HG03108 (cell line): ENCODE results near the gene CR2.
"Not testable (repeated sequence)": the region's sequence is repeated elsewhere in the genome, so short reads cannot be mapped to it uniquely, and the experiment has no call there.

Source experiments
- ATAC-seq: cut with Tn5 transposase; IDR thresholded peaks from one replicate; pipeline ENCODE4 v1.9.1; 2021; ENCODE audit warnings: moderate library complexity; ENCODE audit not compliant: unreplicated experiment

Gene CR2

DNA sequence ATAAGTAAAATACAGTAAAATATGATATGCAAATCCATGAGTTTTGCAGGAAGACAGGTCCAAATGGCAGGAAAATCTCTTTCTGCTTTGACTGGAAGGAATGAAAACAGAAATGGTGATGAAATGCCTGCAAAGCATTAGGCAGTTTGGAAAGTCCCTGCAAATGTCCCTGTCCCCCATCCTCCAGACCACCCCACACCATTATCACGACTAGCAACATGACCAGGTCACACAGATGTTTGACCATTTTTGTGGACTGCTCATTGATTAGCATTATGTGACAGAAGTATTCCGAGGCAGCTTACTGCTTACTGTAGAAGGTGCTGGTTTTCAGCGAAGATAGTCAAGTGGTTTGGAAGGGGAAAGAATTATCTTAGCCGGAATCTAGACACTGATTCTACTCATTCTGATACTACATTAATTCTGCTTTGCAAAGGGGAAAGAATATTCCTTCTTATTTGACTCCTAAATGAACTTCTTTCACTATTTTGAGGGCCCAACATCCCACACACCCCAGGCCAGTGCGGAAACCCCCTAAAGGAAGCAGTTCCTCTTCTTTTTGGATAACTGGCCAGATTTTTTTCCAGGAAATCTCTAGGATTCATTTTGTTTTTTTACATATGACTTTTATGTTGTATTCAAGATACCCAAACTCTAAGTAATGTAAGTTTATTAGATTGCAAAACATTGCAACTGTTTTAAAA lies 9.5 kb upstream of the CR2 start:
- no peak for ATAC-seq

DNA sequence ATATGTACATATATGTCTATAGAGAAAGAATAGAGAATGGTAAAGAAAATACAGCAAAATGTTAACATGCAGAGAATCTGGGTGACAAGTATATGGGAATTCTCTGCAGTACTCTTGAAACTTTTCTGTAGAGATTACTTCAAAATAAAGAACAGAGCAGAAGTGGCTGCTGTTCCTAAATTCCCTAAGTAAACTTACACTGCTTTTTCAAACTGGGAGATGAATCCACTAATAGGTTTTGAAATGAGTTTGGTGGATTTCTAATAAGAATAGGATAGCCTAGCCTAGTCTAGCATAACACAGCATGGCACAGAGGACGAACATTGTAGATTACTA lies 450 bp upstream of the CR2 start:
- no peak for ATAC-seq

DNA sequence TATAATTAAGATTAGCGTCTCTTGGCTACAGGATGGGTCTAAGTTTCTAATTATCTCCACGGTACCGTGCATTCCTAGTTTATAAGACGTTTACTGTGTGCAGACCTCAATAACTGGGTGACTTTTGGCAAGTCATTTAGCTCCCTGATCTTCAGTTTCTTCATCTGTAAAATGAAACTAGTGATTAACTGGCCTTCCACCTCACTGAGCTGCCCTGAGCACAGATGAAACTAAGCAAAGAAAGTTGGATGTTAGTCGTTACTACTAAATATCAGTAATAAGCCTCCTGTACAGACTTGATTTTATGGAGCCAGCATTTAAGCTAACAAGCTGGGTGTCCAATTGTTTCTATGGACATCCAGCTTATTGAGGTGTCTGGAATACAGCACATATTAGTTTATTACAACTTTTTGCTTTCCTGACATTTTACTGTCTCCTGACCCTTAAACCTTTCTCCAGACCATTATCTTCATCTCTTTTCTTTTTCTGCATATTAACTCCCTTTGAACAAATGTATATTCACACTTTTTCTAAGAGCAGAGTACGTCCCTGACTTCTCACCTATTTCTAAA lies 1.1 kb downstream of the CR2 start:
- ATAC-seq = no peak

DNA sequence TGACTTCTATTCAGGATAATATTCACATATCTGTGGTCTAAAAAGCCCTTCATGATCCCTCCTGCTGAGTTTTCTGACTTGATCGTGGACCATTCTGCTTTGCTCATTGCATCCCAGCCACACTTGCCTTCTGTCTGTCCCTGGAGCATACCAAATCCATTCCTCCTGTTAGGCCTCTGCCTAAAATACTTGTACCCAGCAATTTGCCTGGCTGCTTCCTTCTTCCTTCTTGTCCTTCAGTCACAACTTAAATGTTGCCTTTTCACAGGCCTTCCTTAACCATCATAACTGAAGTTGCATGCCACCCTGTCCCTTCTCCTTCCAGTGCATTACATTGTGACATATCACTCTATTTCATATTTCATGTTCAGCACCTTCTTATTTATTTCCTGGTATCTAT lies 4.3 kb downstream of the CR2 start:
- ATAC-seq = no peak

DNA sequence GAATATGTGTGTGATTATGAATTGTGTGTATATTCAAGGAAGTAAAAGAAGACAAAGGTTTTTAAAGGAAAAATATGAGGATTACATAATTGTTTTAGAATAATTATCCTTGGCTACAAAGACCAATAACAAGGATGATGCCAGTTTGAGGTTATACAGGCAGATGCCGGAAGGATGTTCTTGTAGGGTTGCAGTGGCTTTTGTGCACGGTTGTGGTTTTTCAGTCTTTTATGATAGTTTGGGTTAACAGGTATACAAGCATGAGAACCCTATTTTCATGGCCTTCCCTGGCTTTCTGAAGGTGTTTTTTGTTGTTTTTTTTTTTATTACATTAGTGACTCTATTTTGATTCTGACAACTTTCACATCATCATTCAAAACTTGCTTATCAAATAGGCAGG lies 4.9 kb downstream of the CR2 start:
- ATAC-seq = no peak

DNA sequence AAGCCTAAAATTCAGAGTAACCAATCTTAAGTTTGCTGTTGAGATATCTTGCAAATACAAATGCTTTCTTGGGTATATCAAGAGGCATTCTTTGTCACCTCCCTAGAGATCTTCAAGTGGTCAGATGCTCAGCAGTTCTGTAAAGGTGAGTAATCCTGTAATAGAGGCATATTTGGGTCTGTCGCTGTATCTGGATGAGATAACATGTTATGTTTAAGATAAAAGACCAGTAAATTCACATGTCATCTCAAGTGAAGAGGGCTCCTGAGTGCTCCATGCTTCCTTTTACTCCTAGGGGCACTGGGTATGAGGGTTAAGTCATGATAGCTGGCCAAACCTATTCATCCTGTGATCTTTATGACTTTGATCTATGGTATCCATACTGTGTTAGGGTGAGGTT lies 7.5 kb downstream of the CR2 start:
- ATAC-seq = no peak

DNA sequence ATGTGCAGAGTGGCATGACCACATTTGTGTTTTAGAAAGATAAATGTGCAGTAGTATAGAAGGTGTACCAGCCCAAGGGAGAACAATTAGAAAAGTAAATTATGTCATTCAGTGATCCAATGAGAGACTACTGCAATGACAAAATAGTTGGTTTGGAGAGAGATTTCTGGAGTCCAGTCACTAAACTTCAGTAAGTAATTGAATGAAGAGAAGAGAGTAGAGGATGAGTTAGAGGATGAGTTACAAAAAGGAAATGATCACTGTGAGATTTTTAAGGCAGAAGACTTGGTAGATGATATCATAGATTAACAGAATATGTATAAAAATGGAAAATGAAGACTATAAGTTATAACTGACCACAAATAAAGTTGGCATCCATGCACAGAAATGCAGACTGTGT lies 8.4 kb downstream of the CR2 start:
- ATAC-seq = no peak

DNA sequence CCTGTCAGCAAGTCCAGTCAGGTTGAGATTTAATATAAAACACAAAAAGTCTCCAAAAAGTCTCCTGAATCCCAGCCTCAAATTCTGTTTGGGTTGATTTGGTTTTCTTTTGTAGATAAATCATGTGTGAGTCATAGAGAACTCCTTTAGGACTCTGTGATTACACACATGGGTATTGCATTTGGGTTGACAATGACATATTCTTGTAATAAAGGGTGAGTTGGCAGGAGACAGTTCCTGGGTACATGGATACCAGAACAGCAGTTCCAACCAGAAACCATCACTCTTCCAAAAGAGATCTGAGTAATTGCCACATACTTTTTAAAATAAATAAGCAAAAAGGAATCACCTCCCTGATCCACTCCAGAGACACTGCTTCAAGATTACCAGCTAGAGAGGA lies 8.9 kb downstream of the CR2 start:
- no peak for ATAC-seq

DNA sequence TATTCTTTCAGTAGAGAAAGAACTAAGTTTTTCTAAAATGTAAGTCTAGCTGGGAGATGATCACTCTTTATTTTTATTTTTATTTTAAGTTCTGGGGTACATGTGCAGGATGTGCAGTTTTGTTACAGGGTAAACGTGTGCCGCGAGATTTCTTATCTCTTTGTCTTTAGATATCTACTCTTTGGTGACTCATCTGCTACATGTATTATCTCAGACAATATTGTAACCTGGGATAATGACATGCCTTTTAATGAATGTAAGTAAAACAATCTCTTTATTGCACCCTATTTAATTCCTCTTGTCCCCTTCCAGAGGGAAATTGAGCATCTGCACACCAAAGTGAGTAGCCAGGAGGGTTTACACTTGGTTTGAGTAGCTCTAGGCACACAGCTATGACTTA lies 9.4 kb downstream of the CR2 start:
- ATAC-seq = no peak

DNA sequence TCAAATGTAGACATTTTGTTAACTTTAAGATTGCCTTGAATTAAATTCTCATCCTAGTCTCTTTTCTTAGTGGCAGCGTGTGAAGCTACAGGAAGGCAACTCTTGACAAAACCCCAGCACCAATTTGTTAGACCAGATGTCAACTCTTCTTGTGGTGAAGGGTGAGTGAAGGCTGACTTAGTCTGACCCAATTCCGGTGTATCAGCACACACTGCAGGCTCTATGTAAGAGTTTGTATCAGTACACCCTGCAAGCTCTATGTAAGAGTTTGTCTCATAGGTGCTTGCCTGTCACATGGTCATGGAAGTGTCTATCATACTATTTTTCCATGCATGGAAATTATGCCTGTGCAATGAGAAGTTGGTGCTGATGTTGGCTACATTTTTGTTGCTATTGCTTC lies 16.8 kb downstream of the CR2 start:
- ATAC-seq = no peak

DNA sequence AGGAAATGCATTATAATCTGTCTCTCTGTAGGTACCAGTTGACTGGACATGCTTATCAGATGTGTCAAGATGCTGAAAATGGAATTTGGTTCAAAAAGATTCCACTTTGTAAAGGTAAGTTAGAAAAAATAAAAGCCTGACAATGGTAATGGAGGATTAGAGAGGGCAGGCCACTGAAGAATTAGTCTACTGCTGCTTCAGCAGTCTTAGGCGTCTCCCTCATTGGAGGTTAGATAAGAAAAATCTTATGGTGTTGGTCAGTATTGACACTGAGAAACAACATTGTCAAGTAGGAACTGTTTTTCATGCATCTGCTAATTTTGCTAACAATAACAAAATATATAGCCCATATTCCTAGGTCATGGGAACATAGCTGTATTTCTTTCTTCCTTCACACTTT lies 20.1 kb downstream of the CR2 start:
- no peak for ATAC-seq

DNA sequence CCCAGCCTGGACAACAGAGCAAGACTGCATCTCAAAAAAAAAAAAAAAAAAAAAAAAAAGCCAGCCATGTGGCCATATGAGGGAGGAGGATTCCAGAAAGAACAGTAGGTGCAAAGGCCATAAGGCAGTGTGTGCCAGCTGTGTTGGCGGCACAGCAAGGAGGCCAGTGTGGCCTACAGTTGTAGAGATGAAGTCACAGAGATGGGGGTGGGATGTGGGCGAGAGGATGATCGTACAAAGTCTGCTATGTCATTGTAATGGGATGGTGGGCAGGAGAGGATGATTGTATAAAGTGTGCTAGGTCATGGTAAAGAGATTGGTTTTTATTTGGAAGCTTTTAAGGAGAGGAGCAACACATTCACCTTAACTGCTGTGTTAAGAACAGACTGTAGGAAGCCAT lies 32.1 kb downstream of the CR2 start:
- no peak for ATAC-seq

DNA sequence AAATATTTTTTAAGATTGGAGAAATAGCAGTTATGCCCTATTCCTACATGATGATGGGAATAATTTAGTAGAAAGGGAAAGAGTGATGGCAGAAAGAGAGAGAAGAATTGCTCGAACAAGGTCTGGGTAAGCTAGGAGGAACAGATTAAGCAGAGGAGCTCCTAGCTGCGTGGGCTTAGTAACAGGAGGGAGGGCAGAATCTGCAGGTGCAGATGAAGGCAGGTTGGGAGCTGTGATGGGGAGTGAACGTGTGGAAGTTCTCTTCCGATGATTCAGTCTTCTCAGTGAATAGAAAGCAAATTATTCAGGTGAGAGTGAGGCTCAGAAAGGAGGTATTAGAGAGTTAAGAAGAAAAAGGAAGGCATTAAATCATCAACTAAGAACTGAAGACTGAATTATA lies 33.5 kb downstream of the CR2 start:
- ATAC-seq = no peak

DNA sequence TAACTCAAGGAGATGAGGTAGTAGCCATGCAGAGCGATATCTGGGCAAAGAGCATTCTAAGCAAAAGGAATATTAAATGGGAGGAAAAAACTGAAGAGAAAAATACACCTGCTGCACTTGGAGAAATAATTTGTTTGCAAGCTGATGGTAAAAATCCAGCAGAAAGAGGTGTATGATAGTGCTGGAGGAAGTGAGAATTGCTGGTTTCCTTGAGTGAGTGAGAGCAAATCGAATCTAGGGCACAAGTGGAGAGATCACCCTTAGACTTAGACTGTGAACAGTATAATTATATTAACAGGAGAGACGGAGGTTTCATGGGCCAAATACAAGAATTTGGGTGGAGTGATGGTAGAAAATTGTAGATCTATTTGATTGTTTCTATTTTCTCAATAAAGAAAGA lies 39.1 kb downstream of the CR2 start:
- no peak for ATAC-seq

DNA sequence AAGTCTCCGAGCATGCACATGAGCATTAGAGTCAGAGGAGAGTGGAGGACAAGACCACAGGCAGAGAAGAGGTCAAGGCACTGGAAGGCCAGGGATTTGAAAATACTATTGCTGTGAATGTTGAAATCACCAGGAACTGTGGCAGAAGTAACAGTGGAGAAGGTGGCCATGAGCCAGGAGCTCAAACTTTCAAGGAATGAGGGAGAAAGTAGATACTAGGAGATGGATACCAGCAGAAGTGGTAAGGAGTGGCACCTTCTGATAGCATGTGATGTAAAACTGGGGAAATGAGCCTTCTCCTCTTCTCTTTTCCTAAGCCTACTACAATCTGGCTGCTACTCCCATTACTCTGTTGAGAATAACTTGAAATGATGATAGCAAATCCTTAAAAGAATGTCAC lies 40.0 kb downstream of the CR2 start:
- no peak for ATAC-seq

DNA sequence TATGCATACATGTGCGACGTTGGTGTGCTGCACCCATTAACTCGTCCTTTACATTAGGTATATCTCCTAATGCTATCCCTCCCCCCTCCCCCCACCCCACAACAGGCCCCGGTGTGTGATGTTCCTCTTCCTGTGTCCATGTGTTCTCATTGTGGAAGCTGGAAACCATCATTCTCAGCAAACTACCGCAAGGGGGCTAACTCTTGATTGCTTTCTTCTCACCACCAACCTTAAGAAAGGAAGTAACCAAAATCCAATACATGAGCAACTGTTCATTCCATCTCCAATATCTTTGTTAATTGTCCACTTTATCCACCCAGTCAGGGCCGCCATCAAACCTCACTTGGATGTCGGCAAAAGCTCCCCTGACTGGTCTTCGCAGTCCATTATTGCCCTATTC lies 41.2 kb downstream of the CR2 start:
- ATAC-seq = not testable (repeated sequence)

DNA sequence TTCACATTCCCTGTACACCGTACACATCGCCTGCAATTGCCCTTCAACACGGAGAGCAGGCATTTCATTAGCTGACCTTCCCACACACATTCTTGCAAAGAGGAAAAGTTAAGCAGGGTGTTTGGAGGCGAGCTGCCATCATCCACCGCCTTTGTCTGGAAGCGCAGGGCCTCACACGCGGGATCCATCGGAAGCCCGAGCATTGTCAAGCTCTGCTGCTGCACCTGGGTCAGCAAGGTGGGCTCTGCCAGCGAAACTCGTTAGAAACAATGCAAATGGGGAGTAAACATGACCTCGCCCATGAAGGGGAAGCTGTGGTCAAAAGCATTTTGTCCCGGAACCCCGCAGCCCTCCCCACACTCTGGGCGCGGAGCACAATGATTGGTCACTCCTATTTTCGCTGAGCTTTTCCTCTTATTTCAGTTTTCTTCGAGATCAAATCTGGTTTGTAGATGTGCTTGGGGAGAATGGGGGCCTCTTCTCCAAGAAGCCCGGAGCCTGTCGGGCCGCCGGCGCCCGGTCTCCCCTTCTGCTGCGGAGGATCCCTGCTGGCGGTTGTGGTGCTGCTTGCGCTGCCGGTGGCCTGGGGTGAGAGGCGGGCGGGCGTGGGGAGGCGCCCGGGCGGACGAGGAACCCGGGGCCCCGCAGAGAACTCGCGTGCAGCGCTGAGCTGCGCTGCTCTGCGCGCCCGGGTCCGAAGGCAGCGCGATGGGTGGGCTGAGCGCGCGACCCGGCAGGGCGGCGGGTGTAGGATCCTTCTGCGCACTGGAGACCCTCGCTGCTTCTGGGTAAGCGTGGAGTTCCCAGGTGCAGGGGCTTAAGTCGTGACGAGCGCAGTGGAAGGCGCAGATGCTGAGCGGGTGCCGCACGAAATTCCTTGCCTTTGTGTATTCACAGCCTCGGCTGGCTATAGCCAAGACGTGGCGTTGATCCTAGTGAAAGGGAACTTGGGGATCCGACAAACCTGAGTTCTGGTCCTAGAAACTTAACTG lies 42.0 kb downstream of the CR2 start, which contains the start of gene CR1:
CR1 (plus strand) TSS at position 357 of the 992 bp plus-strand sequence; CDS start at position 468, 111 bp downstream.
- no peak for ATAC-seq

DNA sequence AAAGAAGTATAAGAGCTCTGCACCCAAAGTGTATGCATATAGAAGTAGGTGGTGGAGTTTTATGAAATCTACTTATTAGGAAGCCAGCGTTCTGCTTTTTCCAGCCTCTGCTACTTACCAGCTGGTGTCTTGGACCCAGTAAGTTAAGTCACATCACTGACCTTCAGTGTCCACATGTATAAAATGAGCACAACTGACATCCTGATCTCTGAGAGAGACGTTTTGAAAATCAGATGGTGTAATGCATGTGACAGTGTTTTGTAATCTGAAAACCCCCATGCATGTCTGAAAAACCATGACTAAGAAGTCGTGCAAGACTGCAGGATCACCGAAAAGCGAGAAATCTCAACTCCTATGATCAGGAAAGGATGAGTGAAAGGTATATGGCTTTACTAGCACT lies 43.8 kb downstream of the CR2 start:
- ATAC-seq = no peak

DNA sequence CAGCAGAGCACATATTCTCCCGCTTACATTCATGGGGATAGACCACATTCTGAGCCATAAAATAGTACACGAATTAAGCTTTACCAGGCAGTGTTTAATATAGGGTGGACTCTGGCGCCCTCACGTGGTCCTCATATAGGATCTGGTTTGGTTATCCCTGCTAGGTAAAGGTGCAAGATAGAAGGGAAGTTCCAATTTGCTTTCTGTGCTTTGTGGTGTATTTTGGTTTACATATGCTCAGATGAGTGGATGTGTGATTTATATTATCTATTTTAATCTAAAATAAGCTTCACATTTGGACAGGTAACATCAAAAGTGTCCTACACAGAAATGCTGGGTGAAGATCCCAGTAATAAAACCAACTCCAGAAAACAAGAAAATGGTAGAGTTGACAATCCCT lies 45.4 kb downstream of the CR2 start:
- ATAC-seq = no peak

DNA sequence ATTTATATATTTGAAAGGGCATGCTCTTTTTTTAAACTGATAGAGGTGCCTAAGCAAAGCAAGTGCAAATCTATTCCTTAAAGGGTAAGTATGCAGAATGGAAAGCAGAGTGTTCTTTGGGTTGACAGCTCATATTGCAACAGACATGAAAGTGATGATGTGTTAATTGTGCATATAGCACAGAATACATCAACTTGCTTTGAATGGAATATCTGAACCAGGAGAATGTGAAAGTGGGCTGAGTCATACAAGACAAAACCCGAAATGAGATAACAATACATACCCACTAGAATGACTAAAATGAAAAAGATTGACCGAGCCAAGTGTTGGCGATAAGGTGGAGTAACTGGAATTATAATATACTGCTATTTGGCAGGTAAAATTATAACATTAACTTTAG lies 46.2 kb downstream of the CR2 start:
- no peak for ATAC-seq

DNA sequence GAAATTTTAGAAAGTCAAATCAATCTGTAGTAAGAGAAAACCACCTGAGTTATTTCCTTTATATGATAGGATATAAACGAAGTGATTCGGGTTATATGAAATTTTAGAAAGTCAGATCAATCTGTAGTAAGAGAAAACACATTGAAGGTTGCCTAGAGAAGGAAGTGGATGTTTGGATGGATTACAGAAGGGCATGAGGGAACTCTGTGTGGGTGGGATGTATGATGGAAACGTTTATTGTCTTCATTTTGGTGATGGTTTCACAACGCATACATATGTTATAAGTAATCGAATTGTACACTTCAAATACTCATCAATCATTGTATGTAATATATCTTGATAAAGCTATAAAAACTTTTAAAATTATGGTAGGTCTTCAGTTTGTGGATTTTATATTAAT lies 46.9 kb downstream of the CR2 start:
- ATAC-seq = no peak

DNA sequence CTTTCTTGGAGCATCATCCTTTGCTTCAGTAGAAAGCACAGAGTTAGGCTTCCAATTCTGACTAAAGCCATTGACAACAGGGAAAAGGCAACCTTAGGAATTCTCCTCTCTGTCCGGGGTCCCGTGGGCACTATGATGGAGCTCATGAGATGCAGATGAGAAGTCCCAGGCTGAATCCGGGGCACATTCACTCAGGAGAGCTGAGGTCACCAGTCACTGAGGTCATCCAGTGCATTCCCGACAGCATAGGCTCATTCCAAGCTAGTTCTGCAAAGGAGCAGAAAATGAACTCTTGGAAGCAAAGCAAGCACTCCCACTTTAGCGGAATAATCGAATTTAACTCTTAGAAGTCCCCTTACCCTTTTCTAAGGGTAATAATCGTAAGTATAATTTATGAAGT lies 48.6 kb downstream of the CR2 start:
- ATAC-seq = no peak
